Measurements from ENCODE around the gene KDM4B. TPM values are rescaled to one million over a fixed set of nuclear protein-coding genes. Genes with fewer than 3 reads are reported as not detected.

KDM4B gene
- total RNA-seq, 1 experiment from 2014 or later: 7.2 TPM

- DNase-seq (ENCODE audit: low spot score): no peak
These were observed 44.0 kb downstream of the KDM4B start for GRCh38 chr19:5012688-5013457.

GRCh38 chr19:5013761-5014160 lies 44.8 kb downstream of the KDM4B start:
- DNase-seq (ENCODE audit: low spot score): no peak

- no peak for DNase-seq (ENCODE audit: low spot score)
These were observed 46.0 kb downstream of the KDM4B start for GRCh38 chr19:5014941-5015340.

- no peak for DNase-seq (ENCODE audit: low spot score)
These were observed 47.4 kb downstream of the KDM4B start for GRCh38 chr19:5016268-5016667.

GRCh38 chr19:5016781-5017180 lies 47.9 kb downstream of the KDM4B start:
- DNase-seq (ENCODE audit: low spot score): no peak

- no peak for DNase-seq (ENCODE audit: low spot score)
These were observed 48.3 kb downstream of the KDM4B start for GRCh38 chr19:5017235-5017634.

- no peak for DNase-seq (ENCODE audit: low spot score)
These were observed 49.5 kb downstream of the KDM4B start for GRCh38 chr19:5018224-5019015.

GRCh38 chr19:5020368-5020767 lies 51.5 kb downstream of the KDM4B start:
- no peak for DNase-seq (ENCODE audit: low spot score)

GRCh38 chr19:5021046-5021445 lies 52.1 kb downstream of the KDM4B start:
- DNase-seq (ENCODE audit: low spot score): no peak

- no peak for DNase-seq (ENCODE audit: low spot score)
These were observed 53.4 kb downstream of the KDM4B start for GRCh38 chr19:5022066-5022860.

GRCh38 chr19:5023128-5023571 lies 54.2 kb downstream of the KDM4B start:
- DNase-seq (ENCODE audit: low spot score): no peak

GRCh38 chr19:5024282-5024681 lies 55.4 kb downstream of the KDM4B start:
- no peak for DNase-seq (ENCODE audit: low spot score)

- no peak for DNase-seq (ENCODE audit: low spot score)
These were observed 56.1 kb downstream of the KDM4B start for GRCh38 chr19:5025027-5025426.

GRCh38 chr19:5026706-5027273 lies 57.9 kb downstream of the KDM4B start:
- no peak for DNase-seq (ENCODE audit: low spot score)

- no peak for DNase-seq (ENCODE audit: low spot score)
These were observed 59.4 kb downstream of the KDM4B start for GRCh38 chr19:5028229-5028886.

- peak; percentile 56 for DNase-seq (ENCODE audit: low spot score)
These were observed 60.7 kb downstream of the KDM4B start for GRCh38 chr19:5029596-5029995.

- no peak for DNase-seq (ENCODE audit: low spot score)
These were observed 61.4 kb downstream of the KDM4B start for GRCh38 chr19:5030136-5030820.

GRCh38 chr19:5030822-5031221 lies 61.9 kb downstream of the KDM4B start:
- DNase-seq (ENCODE audit: low spot score): no peak

- DNase-seq (ENCODE audit: low spot score): peak; percentile 58
These were observed 62.6 kb downstream of the KDM4B start for GRCh38 chr19:5031231-5032100.

Data from H4 (cell line).